GM12878 (cell line): Measurements from ENCODE around the gene TGFB2. TPM values are rescaled to one million over a fixed set of nuclear protein-coding genes. Genes with fewer than 3 reads are reported as not detected.

Experiments
- ATAC-seq: fragments of 200-7000 bp; cut with Tn5 transposase; 3 replicates; pipeline ENCODE4 v1.9.1; 2020; ENCODE audit warnings: mild to moderate bottlenecking, moderate library complexity
- BruUV-seq: library from RNA; stranded (reverse); fragments of 400-500 nt; replicated peaks from 2 replicates; lab custom pipeline; 2021; lab: Mats Ljungman, UMichigan
- CTCF ChIA-PET: fragments of 300-600 bp; sonication (Branson Sonifier 250); formaldehyde crosslinking; extraction: SDS; loops from one replicate; lab custom pipeline; 2021; ENCODE audit warnings: inconsistent platforms; lab: Yijun Ruan, JAX
- POLR2A ChIA-PET: fragments of 350-600 bp; formaldehyde crosslinking; extraction: SDS; loops from one replicate; lab custom pipeline; 2021; ENCODE audit warnings: inconsistent platforms; lab: Charles Lee
- RAD21 ChIA-PET: fragments of 300-600 bp; sonication (Branson Sonifier 250); formaldehyde crosslinking; loops from one replicate; lab custom pipeline; 2023; ENCODE audit warnings: antibody characterized with exemption; ENCODE audit not compliant: unreplicated experiment; lab: Charles Lee
- SMC1A ChIA-PET: fragments of 300-600 bp; sonication (Branson Sonifier 250); formaldehyde crosslinking; loops from one replicate; lab custom pipeline; 2023; ENCODE audit not compliant: unreplicated experiment, uncharacterized antibody; lab: Charles Lee
- DNase-seq: peaks from one replicate; pipeline ENCODE4 v3.0.0-alpha.2; 2011; ENCODE audit warnings: low read depth, low spot score
- FAIRE-seq: peaks from 3 replicates; lab custom pipeline; 2011; peaks lifted over from hg19 to GRCh38; lab: Jason Lieb, UNC
- H2AFZ ChIP-seq: 2 replicates; pipeline ENCODE4 v1.6.0; 2011; ENCODE audit warnings: low read depth, low read length, control low read depth; ENCODE audit not compliant: control insufficient read depth
- H3K27ac ChIP-seq: 2 replicates; pipeline ENCODE4 v1.5.1; 2011; ENCODE audit warnings: control low read depth; ENCODE audit not compliant: control insufficient read depth, insufficient read depth
- H3K27me3 ChIP-seq, 2 experiments: replicated peaks in 1 of 2; 2 replicates each; pipeline versions ENCODE4 v1.6.0 to v1.6.1; 2011; ENCODE audit warnings: low read length in 1 of 2; ENCODE audit not compliant: control insufficient read depth in 2 of 2, insufficient read depth in 2 of 2
- H3K36me3 ChIP-seq, 2 experiments: 2 replicates each; pipeline ENCODE4 v1.5.1; 2011; ENCODE audit warnings: low read length in 1 of 2; ENCODE audit not compliant: control insufficient read depth in 2 of 2, insufficient read depth in 2 of 2
- H3K4me1 ChIP-seq: 2 replicates; pipeline ENCODE4 v1.6.1; 2011; ENCODE audit warnings: mild to moderate bottlenecking, low read length, moderate library complexity, mixed read lengths; ENCODE audit not compliant: control insufficient read depth, insufficient read depth
- H3K4me2 ChIP-seq: 2 replicates; pipeline ENCODE4 v1.6.0; 2011; ENCODE audit warnings: control low read depth; ENCODE audit not compliant: control insufficient read depth, insufficient read depth
- H3K4me3 ChIP-seq: fragments of 200-600 bp; sonication (generic); 2 replicates; pipeline ENCODE4 v1.5.1; 2016
- H3K79me2 ChIP-seq: 2 replicates; pipeline ENCODE4 v1.6.0; 2011; ENCODE audit warnings: low read length; ENCODE audit not compliant: control insufficient read depth, insufficient read depth
- H3K9ac ChIP-seq: 2 replicates; pipeline ENCODE4 v1.8.0; 2011; ENCODE audit warnings: low read length, control low read depth, mixed read lengths; ENCODE audit not compliant: control insufficient read depth, insufficient read depth
- H3K9me3 ChIP-seq: replicated peaks from 3 replicates; pipeline ENCODE4 v1.5.1; 2011; ENCODE audit warnings: mild to moderate bottlenecking, low read length; ENCODE audit not compliant: control insufficient read depth, insufficient read depth
- H4K20me1 ChIP-seq: 2 replicates; pipeline ENCODE4 v1.6.0; 2011; ENCODE audit not compliant: control insufficient read depth, insufficient read depth
- CHD1 ChIP-seq: IDR thresholded peaks from 2 replicates; pipeline ENCODE4 v1.6.1; 2012; ENCODE audit warnings: low read depth, low read length, improper control_type of control experiment
- CUX1 ChIP-seq: IDR thresholded peaks from 2 replicates; pipeline ENCODE4 v1.6.1; 2012; ENCODE audit warnings: improper control_type of control experiment, low read depth, low read length; ENCODE audit not compliant: insufficient replicate concordance
- GATAD2B ChIP-seq: fragments of 450-650 bp; conservative IDR thresholded peaks from 2 replicates; pipeline ENCODE4 v1.6.1; 2017; ENCODE audit warnings: low read depth, mild to moderate bottlenecking, moderate library complexity
- HDGF ChIP-seq: fragments of 450-650 bp; IDR thresholded peaks from 2 replicates; pipeline ENCODE4 v1.6.1; 2016; ENCODE audit warnings: antibody characterized with exemption
- KAT2A ChIP-seq: conservative IDR thresholded peaks from 2 replicates; pipeline ENCODE4 v1.6.1; 2011; ENCODE audit warnings: low read depth, low read length; ENCODE audit not compliant: control insufficient read depth
- MYB ChIP-seq: fragments of 150-350 bp; IDR thresholded peaks from 2 replicates; pipeline ENCODE4 v1.6.1; 2014; ENCODE audit warnings: mild to moderate bottlenecking, low read depth, low read length, borderline replicate concordance
- PAX8 ChIP-seq: fragments of 450-650 bp; IDR thresholded peaks from 2 replicates; pipeline ENCODE4 v1.6.1; 2017; ENCODE audit warnings: mild to moderate bottlenecking, moderate library complexity
- RB1 ChIP-seq: fragments of 450-650 bp; formaldehyde crosslinking; IDR thresholded peaks from 2 replicates; pipeline ENCODE4 v1.6.1; 2017; ENCODE audit warnings: mild to moderate bottlenecking, borderline replicate concordance
- RFX5 ChIP-seq: IDR thresholded peaks from 2 replicates; pipeline ENCODE4 v1.6.1; 2011; ENCODE audit warnings: low read depth, low read length, improper control_type of control experiment
- SIX5 ChIP-seq: IDR thresholded peaks from 2 replicates; pipeline ENCODE4 v1.6.1; 2011; ENCODE audit warnings: mild to moderate bottlenecking, low read depth, low read length, moderate library complexity; ENCODE audit not compliant: severe bottlenecking
- TARDBP ChIP-seq: IDR thresholded peaks from 2 replicates; pipeline ENCODE4 v1.6.1; 2016; ENCODE audit warnings: borderline replicate concordance
- TCF3 ChIP-seq: IDR thresholded peaks from 2 replicates; pipeline ENCODE4 v1.6.1; 2012; ENCODE audit warnings: low read depth, mild to moderate bottlenecking, low read length, borderline replicate concordance; ENCODE audit not compliant: insufficient read depth
- USF2 ChIP-seq: IDR thresholded peaks from 2 replicates; pipeline ENCODE4 v1.6.1; 2011; ENCODE audit warnings: low read depth, low read length, improper control_type of control experiment, borderline replicate concordance
- WRNIP1 ChIP-seq: IDR thresholded peaks from 2 replicates; pipeline ENCODE4 v1.6.1; 2011; ENCODE audit warnings: low read depth, low read length, improper control_type of control experiment, borderline replicate concordance
- WGBS: methylation state at CpG from one replicate; pipeline ENCODE4 v1.1.6; 2016; ENCODE audit warnings: low lambda C conversion rate; ENCODE audit not compliant: insufficient replicate concordance, insufficient coverage; ENCODE audit errors: missing lambda C conversion rate; 5-methylcytosine and 5-hydroxymethylcytosine counted together
- in situ Hi-C: fragments of 300-500 bp; cut with MboI; formaldehyde crosslinking; loops from 9 replicates; pipeline ENCODE4 v1.14.3; 2018; ENCODE audit warnings: mixed read lengths
- intact Hi-C: fragments of 100-400 bp; cut with micrococcal nuclease; formaldehyde crosslinking; loops from one replicate; pipeline ENCODE4 v1.14.2; 2022; ENCODE audit not compliant: unreplicated experiment
- polyA plus RNA-seq, 11 experiments: library from polyadenylated mRNA; depleted of rRNA in 4 of 11; unstranded in 6 of 11; stranded (reverse) in 5 of 11; fragments of >200 nt; fragmentation: Nextera tagmentation in 4 of 11; fragmentation: Illumina TruSeq in 1 of 11; extraction: Ambion mirVana in 4 of 11; extraction: Trizol in 1 of 11; gene quantifications; 1 replicate in 1 of 11; 2 replicates in 10 of 11; pipeline versions ENCODE4 v1.2.1 to v1.2.3, GENCODE V29; 2011 to 2016; ENCODE audit warnings: inconsistent platforms in 2 of 11, missing spikeins in 2 of 11, low read depth in 1 of 11
- total RNA-seq, 4 experiments: library from RNA; depleted of rRNA in 3 of 4; stranded (reverse); fragments of >200 nt in 3 of 4; fragmentation: Illumina TruSeq in 1 of 4; extraction: Trizol in 1 of 4; gene quantifications; 2 replicates each; pipeline versions ENCODE4 v1.2.1 to v1.2.3, GENCODE V29; 2013 to 2021
- TF ChIP-seq, protein P1 (sequence below): fragments of 450-650 bp; formaldehyde crosslinking; IDR thresholded peaks from 2 replicates; pipeline ENCODE4 v1.4.0; 2020; ENCODE audit warnings: mild to moderate bottlenecking, moderate library complexity

The TGFB2 gene
- total and polyA plus RNA-seq, 10 of the 15 experiments (the other 5 are each of a cell fraction or from before 2014, with no cell fraction given), result 0.03 to 0.11 (median 0.04) TPM; not detected in 6

- Histone ChIP-seq H3K4me2 (no peak overlapping the region), H3K79me2 (no peaks in the 10 kb centered on the region), H3K4me1 (no peaks in the 10 kb centered on the region), H3K27ac (no peak overlapping the region), H3K36me3 (no peaks in the 10 kb centered on the region), H2AFZ (no peak overlapping the region), H3K4me3 (no peak overlapping the region), H3K9ac (no peak overlapping the region), H4K20me1 (no peaks in the 10 kb centered on the region), H3K27me3 (no peaks in the 10 kb centered on the region), H3K9me3 (no peaks in the 10 kb centered on the region)
- no TSS peak for BruUV-seq
- no peak for DNase-seq
- CTCF ChIA-PET, result interaction anchor here (0.8 kb wide), 1 partner anchor 12 kb away, joined by 3 read pairs; no protein-coding TSS in a partner anchor
- in situ Hi-C loops (no loop called here), intact Hi-C loops (no loop called here)
- no peak for FAIRE-seq
- RAD21 ChIA-PET, result no interaction called here
- 45% methylated on average over 12 of the region's 12 CpGs for WGBS
- SMC1A ChIA-PET, result no interaction called here
- POLR2A ChIA-PET, result no interaction called here
- no peak for ATAC-seq
- TF ChIP-seq CUX1, result no peak
- TF ChIP-seq SIX5, result no peak
- no peak for TF ChIP-seq GATAD2B
- TF ChIP-seq WRNIP1, result no peak
- TF ChIP-seq RB1, result no peak
- TF ChIP-seq KAT2A, result no peak
- no peak for TF ChIP-seq USF2
- no peak for TF ChIP-seq RFX5
- TF ChIP-seq, protein P1, sequence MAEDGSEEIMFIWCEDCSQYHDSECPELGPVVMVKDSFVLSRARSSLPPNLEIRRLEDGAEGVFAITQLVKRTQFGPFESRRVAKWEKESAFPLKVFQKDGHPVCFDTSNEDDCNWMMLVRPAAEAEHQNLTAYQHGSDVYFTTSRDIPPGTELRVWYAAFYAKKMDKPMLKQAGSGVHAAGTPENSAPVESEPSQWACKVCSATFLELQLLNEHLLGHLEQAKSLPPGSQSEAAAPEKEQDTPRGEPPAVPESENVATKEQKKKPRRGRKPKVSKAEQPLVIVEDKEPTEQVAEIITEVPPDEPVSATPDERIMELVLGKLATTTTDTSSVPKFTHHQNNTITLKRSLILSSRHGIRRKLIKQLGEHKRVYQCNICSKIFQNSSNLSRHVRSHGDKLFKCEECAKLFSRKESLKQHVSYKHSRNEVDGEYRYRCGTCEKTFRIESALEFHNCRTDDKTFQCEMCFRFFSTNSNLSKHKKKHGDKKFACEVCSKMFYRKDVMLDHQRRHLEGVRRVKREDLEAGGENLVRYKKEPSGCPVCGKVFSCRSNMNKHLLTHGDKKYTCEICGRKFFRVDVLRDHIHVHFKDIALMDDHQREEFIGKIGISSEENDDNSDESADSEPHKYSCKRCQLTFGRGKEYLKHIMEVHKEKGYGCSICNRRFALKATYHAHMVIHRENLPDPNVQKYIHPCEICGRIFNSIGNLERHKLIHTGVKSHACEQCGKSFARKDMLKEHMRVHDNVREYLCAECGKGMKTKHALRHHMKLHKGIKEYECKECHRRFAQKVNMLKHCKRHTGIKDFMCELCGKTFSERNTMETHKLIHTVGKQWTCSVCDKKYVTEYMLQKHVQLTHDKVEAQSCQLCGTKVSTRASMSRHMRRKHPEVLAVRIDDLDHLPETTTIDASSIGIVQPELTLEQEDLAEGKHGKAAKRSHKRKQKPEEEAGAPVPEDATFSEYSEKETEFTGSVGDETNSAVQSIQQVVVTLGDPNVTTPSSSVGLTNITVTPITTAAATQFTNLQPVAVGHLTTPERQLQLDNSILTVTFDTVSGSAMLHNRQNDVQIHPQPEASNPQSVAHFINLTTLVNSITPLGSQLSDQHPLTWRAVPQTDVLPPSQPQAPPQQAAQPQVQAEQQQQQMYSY, result no peak
- no peak for TF ChIP-seq MYB
- TF ChIP-seq CHD1, result no peak
- TF ChIP-seq TCF3, result no peak
- TF ChIP-seq HDGF, result no peak
- no peak for TF ChIP-seq PAX8
- no peak for TF ChIP-seq TARDBP
Measured at GRCh38 chr1:218401441-218401997, 56.4 kb downstream of the TGFB2 start.
